ENCODE data around the gene RNF130. TPM values are rescaled to one million over a fixed set of nuclear protein-coding genes. Genes with fewer than 3 reads are reported as not detected.

The RNF130 gene
- total RNA-seq, 2 experiments from 2014 or later = 10.0 to 10.8 TPM

GRCh38 chr5:179930788-179931473 lies 140.6 kb downstream of the RNF130 start:
- Mint-ChIP-seq H3K4me1 (no peaks in the 10 kb centered on the region), H3K9me3 (no peaks in the 10 kb centered on the region), H3K27me3 (no peaks in the 10 kb centered on the region), H3K4me3 (no peak overlapping the region), H3K27ac (no peak overlapping the region), H3K36me3 (no peaks in the 10 kb centered on the region)
- no peak for DNase-seq

- Mint-ChIP-seq H3K27me3 (peaks cover 3% of the 10 kb centered on the region), H3K27ac (no peak overlapping the region), H3K4me3 (no peak overlapping the region)
Measured at GRCh38 chr5:179927824-179928223, 143.7 kb downstream of the RNF130 start.

DNA sequence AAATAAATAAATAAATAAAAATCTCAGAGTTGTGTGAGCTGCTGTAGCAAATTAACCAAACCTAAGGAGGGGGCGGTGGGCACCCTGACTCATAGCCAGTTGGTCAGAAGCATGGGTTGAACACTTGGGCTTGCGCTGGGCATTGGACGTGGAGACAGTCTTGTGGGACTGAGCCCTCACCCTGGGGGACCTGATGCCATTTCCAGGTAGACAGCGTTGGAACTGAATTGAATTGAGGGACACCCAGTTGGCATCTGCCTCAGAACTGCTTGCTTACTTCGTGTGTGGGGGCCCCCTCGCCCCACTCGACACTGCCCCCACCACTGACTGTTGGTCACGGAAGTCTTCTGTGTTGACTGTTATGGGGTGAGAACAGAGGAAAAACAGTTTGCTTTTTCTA lies 144.9 kb downstream of the RNF130 start:
- Mint-ChIP-seq H3K36me3 (no peaks in the 10 kb centered on the region), H3K4me1 (no peaks in the 10 kb centered on the region), H3K27ac (no peak overlapping the region), H3K27me3 (peaks cover 3% of the 10 kb centered on the region), H3K4me3 (no peak overlapping the region), H3K9me3 (no peaks in the 10 kb centered on the region)
- DNase-seq = no peak

More at GRCh38 chr5:179927824-179928223, 143.7 kb downstream of the RNF130 start:
- Mint-ChIP-seq H3K4me1 (no peaks in the 10 kb centered on the region), H3K9me3 (no peaks in the 10 kb centered on the region), H3K36me3 (no peaks in the 10 kb centered on the region)
- no peak for DNase-seq

GRCh38 chr5:179923436-179923835 lies 148.1 kb downstream of the RNF130 start:
- Mint-ChIP-seq H3K9me3 (no peaks in the 10 kb centered on the region), H3K4me3 (no peak overlapping the region), H3K36me3 (no peaks in the 10 kb centered on the region), H3K27ac (no peak overlapping the region), H3K27me3 (peaks cover 3% of the 10 kb centered on the region), H3K4me1 (peaks cover 4% of the 10 kb centered on the region)
- DNase-seq = no peak

GRCh38 chr5:179920175-179920574 lies 151.4 kb downstream of the RNF130 start:
- DNase-seq = no peak
- peaks cover 5% of the 10 kb centered on the region for H3K4me1 Mint-ChIP-seq
- no peak overlapping the region for H3K4me3 Mint-ChIP-seq

DNA sequence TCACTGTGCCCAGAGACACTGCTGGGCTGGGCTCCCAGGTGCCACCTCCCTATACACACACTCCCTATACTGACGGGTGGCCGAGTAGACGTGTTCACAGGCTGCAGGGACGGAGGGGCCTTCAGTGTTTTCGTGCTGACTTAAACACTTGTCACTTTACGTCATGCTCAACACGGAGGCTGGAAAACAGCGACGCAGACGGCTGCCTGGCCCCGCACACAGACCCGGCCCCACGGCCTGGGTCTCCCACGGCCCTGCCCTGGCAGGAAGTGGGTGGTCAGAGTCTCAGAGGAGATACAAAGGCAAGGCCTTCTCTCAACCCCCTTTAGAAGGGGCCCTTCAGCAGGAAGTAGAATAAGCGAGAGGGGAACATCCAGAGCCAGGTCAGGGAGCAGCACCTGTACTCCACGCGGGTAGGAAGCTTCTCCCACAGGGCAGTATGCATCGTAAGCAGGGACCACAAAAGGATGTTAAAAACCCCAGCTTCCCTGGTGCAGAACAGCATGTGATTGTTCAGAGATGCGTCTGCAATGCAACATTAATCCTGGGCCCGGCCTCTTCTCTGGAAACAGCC lies 152.0 kb downstream of the RNF130 start:
- H3K4me1 Mint-ChIP-seq = peaks cover 5% of the 10 kb centered on the region
- no peak overlapping the region for H3K27ac Mint-ChIP-seq
- no peaks in the 10 kb centered on the region for H3K9me3 Mint-ChIP-seq
- no peak for DNase-seq
- H3K27me3 Mint-ChIP-seq = peaks cover 3% of the 10 kb centered on the region
- no peaks in the 10 kb centered on the region for H3K36me3 Mint-ChIP-seq
- H3K4me3 Mint-ChIP-seq = no peak overlapping the region

More at GRCh38 chr5:179920175-179920574, 151.4 kb downstream of the RNF130 start:
- peaks cover 3% of the 10 kb centered on the region for H3K27me3 Mint-ChIP-seq
- H3K27ac Mint-ChIP-seq = no peak overlapping the region
- no peaks in the 10 kb centered on the region for H3K9me3 Mint-ChIP-seq
- no peaks in the 10 kb centered on the region for H3K36me3 Mint-ChIP-seq

GRCh38 chr5:179918742-179919486 lies 152.6 kb downstream of the RNF130 start:
- no peaks in the 10 kb centered on the region for H3K36me3 Mint-ChIP-seq
- no peak overlapping the region for H3K27ac Mint-ChIP-seq
- peaks cover 5% of the 10 kb centered on the region for H3K4me1 Mint-ChIP-seq
- no peak for DNase-seq
- H3K4me3 Mint-ChIP-seq = no peak overlapping the region
- H3K9me3 Mint-ChIP-seq = no peaks in the 10 kb centered on the region
- H3K27me3 Mint-ChIP-seq = peaks cover 3% of the 10 kb centered on the region

DNA sequence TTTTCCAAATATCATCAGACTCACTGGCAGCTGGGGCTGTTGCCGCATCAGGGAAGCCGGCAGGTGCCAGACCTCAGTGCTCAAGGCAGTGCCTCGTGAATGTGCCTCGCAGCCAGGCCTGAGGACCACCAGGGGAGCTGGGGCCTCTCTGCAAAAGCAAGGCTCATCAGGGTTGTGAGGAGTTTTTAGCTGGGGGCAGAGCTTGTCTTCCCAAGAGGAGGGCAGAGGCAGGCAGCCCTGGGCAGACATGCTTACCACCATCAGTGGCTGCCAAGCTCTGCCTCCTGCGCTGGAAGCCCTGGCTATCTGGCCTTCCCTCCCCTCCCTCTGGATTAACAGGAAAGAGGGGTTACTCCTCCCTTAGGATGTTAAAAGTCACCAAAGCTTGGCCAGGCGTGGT lies 155.0 kb downstream of the RNF130 start:
- Mint-ChIP-seq H3K27ac (no peak overlapping the region), H3K4me3 (no peak overlapping the region), H3K4me1 (peaks cover 5% of the 10 kb centered on the region)

DNA sequence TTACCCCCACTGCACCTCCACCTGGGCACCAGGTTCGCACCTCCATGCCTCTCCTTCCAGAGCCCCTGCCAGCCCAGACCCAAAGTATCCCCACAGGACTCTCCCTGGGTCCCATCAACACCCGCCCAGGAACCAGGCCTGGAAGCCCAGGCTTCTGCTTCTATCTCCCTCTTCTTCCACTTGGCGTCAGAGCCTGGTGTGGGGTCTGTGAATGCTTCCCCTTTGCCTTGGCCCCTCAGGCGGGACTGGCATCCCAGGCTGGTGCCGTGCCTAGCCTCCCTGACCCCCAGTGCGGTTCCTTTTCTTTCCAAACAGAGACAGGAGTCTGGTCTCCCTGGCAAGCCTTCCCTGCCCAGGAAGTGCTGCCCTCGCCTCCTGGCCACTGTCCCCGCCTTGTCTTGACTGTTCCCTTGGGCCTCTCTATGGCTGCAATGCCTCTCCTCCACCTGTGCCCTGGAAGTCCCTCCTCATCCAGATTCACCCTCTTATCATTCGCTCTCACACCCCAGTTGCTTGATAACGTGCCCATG lies 156.1 kb downstream of the RNF130 start:
- no peak for DNase-seq
- Mint-ChIP-seq H3K4me1 (peaks cover 5% of the 10 kb centered on the region), H3K27me3 (no peaks in the 10 kb centered on the region), H3K36me3 (no peaks in the 10 kb centered on the region), H3K4me3 (no peak overlapping the region), H3K9me3 (no peaks in the 10 kb centered on the region), H3K27ac (no peak overlapping the region)

More for the DNA sequence above, 155.0 kb downstream of the RNF130 start:
- H3K9me3 Mint-ChIP-seq = no peaks in the 10 kb centered on the region
- H3K27me3 Mint-ChIP-seq = no peaks in the 10 kb centered on the region
- DNase-seq = no peak
- no peaks in the 10 kb centered on the region for H3K36me3 Mint-ChIP-seq

DNA sequence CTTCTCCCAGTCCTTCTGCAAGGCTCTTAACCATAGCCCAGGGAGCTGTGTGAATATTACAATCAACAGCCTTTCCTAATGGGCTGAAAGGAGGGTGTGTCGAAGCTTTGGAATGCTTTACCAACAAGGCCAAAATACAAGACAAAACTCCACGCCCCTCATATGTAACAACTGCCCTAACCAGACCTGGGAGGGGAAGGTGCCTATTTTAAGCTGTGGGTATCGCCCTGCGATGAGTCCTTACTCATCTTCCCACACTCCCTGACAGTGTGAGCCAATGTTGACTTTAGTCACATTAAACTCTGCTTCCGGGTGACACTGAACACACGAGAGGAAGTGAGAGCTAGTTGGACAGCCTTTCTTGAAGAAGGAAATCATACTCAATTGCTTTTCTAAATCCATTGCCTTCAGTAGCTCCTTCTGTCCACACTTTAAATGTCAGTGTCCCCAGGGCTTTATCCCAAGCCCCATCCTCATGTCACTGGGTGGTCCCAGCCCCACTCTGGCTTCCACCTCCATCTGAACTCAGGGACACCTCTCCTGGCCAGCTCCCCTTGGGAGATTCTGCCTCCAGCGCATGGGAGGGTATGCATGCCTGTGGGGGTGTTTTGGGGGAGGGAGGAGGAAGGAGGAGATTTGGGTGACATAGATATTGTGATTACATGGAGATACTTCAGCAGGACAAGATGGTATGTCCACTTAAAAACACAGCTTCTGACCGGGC lies 157.4 kb downstream of the RNF130 start:
- no peak overlapping the region for H3K4me3 Mint-ChIP-seq
- H3K27me3 Mint-ChIP-seq = no peaks in the 10 kb centered on the region
- H3K9me3 Mint-ChIP-seq = no peaks in the 10 kb centered on the region
- no peak for DNase-seq
- no peak overlapping the region for H3K27ac Mint-ChIP-seq
- no peaks in the 10 kb centered on the region for H3K36me3 Mint-ChIP-seq
- H3K4me1 Mint-ChIP-seq = peaks cover 1% of the 10 kb centered on the region

DNA sequence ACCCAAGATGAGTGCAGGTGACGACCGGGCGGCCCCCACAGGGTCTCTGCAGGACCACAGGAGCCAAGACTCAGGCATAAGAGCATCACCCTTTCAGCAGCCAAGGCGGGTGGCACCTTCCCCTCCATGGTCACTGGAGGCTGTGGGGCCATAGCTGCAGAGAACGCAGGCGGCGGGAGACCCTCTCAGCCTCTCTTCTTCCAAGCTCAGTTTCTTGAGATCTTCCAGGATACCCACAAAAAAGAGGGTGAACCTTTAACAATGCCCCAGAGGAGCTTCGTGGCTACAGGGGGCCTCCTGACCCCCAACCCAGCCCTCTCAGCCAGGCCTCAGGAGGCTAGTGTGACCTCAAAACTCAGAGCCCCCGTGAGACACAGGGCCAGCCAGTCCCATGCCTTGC lies 158.1 kb downstream of the RNF130 start:
- peaks cover 1% of the 10 kb centered on the region for H3K4me1 Mint-ChIP-seq
- no peaks in the 10 kb centered on the region for H3K9me3 Mint-ChIP-seq
- no peaks in the 10 kb centered on the region for H3K27me3 Mint-ChIP-seq
- H3K27ac Mint-ChIP-seq = no peak overlapping the region
- H3K36me3 Mint-ChIP-seq = no peaks in the 10 kb centered on the region
- H3K4me3 Mint-ChIP-seq = no peak overlapping the region
- DNase-seq = no peak

- peaks cover 1% of the 10 kb centered on the region for H3K4me1 Mint-ChIP-seq
Measured at GRCh38 chr5:179912951-179913350, 158.6 kb downstream of the RNF130 start.

GRCh38 chr5:179912386-179912785 lies 159.2 kb downstream of the RNF130 start:
- H3K27me3 Mint-ChIP-seq = no peaks in the 10 kb centered on the region

More at GRCh38 chr5:179912951-179913350, 158.6 kb downstream of the RNF130 start:
- no peaks in the 10 kb centered on the region for H3K36me3 Mint-ChIP-seq
- no peak overlapping the region for H3K4me3 Mint-ChIP-seq
- H3K27ac Mint-ChIP-seq = no peak overlapping the region
- H3K9me3 Mint-ChIP-seq = no peaks in the 10 kb centered on the region
- no peak for DNase-seq
- no peaks in the 10 kb centered on the region for H3K27me3 Mint-ChIP-seq

GRCh38 chr5:179909224-179909623 lies 162.3 kb downstream of the RNF130 start:
- Mint-ChIP-seq H3K27me3 (no peaks in the 10 kb centered on the region), H3K4me3 (peak overlapping the region; percentile 24), H3K9me3 (no peaks in the 10 kb centered on the region), H3K36me3 (peaks cover 2% of the 10 kb centered on the region), H3K27ac (no peak overlapping the region), H3K4me1 (peaks cover 12% of the 10 kb centered on the region)
- DNase-seq = no peak

More at GRCh38 chr5:179912386-179912785, 159.2 kb downstream of the RNF130 start:
- no peaks in the 10 kb centered on the region for H3K36me3 Mint-ChIP-seq
- H3K4me3 Mint-ChIP-seq = no peak overlapping the region
- no peak for DNase-seq
- no peak overlapping the region for H3K27ac Mint-ChIP-seq
- H3K9me3 Mint-ChIP-seq = no peaks in the 10 kb centered on the region
- H3K4me1 Mint-ChIP-seq = peaks cover 1% of the 10 kb centered on the region

GRCh38 chr5:179908528-179908927 lies 163.0 kb downstream of the RNF130 start:
- Mint-ChIP-seq H3K4me3 (peak overlapping the region; percentile 80), H3K4me1 (peaks cover 12% of the 10 kb centered on the region), H3K36me3 (peaks cover 5% of the 10 kb centered on the region), H3K27me3 (no peaks in the 10 kb centered on the region), H3K27ac (peak overlapping the region; percentile 82), H3K9me3 (no peaks in the 10 kb centered on the region)
- no peak for DNase-seq
